ENCODE results near the gene IER5. TPM values are rescaled to one million over a fixed set of nuclear protein-coding genes. Genes with fewer than 3 reads are reported as not detected.

The IER5 gene
- total RNA-seq, 2 experiments from 2014 or later, result 33.5 to 34.4 TPM

Other genes starting within 250 kb of the IER5 start
- not detected for gene KIAA1614, start 175.8 kb upstream of the IER5 start, total RNA-seq
- 10 to 100 TPM; 14.4 to 14.8 TPM for gene STX6, start 65.8 kb upstream of the IER5 start, total RNA-seq
- 10 to 100 TPM; 22.5 to 25.0 TPM for gene MR1, start 54.7 kb upstream of the IER5 start, total RNA-seq